DMS79 (cell line): ENCODE results near the gene SLMAP.
"Not testable (repeated sequence)": the region's sequence is repeated elsewhere in the genome, so short reads cannot be mapped to it uniquely, and the experiment has no call there.

Source experiments
- DNase-seq: peaks from one replicate; lab custom pipeline; 2025; lab: John Stamatoyannopoulos, UW

SLMAP gene

GRCh38 chr3:57793737-57794187 lies 37.7 kb downstream of the SLMAP start:
- no peak for DNase-seq

- no peak for DNase-seq
These were observed 38.4 kb downstream of the SLMAP start for GRCh38 chr3:57794501-57794900.

GRCh38 chr3:57794951-57795350 lies 38.8 kb downstream of the SLMAP start:
- DNase-seq: no peak

GRCh38 chr3:57796261-57796660 lies 40.2 kb downstream of the SLMAP start:
- DNase-seq: no peak

GRCh38 chr3:57797701-57798487 lies 41.8 kb downstream of the SLMAP start:
- DNase-seq: no peak

GRCh38 chr3:57803647-57804081 lies 47.6 kb downstream of the SLMAP start:
- DNase-seq: no peak

GRCh38 chr3:57805266-57805665 lies 49.2 kb downstream of the SLMAP start:
- no peak for DNase-seq

GRCh38 chr3:57805674-57806073 lies 49.6 kb downstream of the SLMAP start:
- no peak for DNase-seq

GRCh38 chr3:57806195-57806594 lies 50.1 kb downstream of the SLMAP start:
- not testable (repeated sequence) for DNase-seq

GRCh38 chr3:57808961-57809608 lies 53.0 kb downstream of the SLMAP start:
- DNase-seq: no peak

GRCh38 chr3:57809609-57809968 lies 53.5 kb downstream of the SLMAP start:
- no peak for DNase-seq

- DNase-seq: no peak
These were observed 53.9 kb downstream of the SLMAP start for GRCh38 chr3:57810048-57810447.

GRCh38 chr3:57810471-57811137 lies 54.5 kb downstream of the SLMAP start:
- DNase-seq: no peak

- no peak for DNase-seq
These were observed 58.9 kb downstream of the SLMAP start for GRCh38 chr3:57815036-57815435.

- no peak for DNase-seq
These were observed 60.5 kb downstream of the SLMAP start for GRCh38 chr3:57816471-57817095.

- DNase-seq: no peak
These were observed 62.7 kb downstream of the SLMAP start for GRCh38 chr3:57818772-57819171.

- DNase-seq: no peak
These were observed 64.4 kb downstream of the SLMAP start for GRCh38 chr3:57820479-57820878.

GRCh38 chr3:57821765-57822164 lies 65.7 kb downstream of the SLMAP start:
- no peak for DNase-seq

- no peak for DNase-seq
These were observed 66.6 kb downstream of the SLMAP start for GRCh38 chr3:57822686-57823085.

- no peak for DNase-seq
These were observed 69.0 kb downstream of the SLMAP start for GRCh38 chr3:57825116-57825515.

GRCh38 chr3:57826245-57826951 lies 70.3 kb downstream of the SLMAP start:
- DNase-seq: no peak
